A673 (cell line): Measurements from ENCODE around the gene SPNS2.

Source experiments
- EZH2 ChIP-seq: fragments of 200-600 bp; sonication (generic); IDR thresholded peaks from 2 replicates; pipeline ENCODE4 v1.6.1; 2017; ENCODE audit warnings: borderline replicate concordance, low read depth, mild to moderate bottlenecking, mixed read lengths, antibody characterized with exemption, low read length; ENCODE audit not compliant: poor library complexity, severe bottlenecking
- TF ChIP-seq, protein P1 (sequence below): fragments of 300-800, 200-600 bp; sonication (generic); conservative IDR thresholded peaks from 2 replicates; pipeline ENCODE4 v1.5.1; 2017; ENCODE audit warnings: low read depth, mild to moderate bottlenecking, antibody characterized with exemption, low read length, moderate library complexity, mixed read lengths

DNA sequence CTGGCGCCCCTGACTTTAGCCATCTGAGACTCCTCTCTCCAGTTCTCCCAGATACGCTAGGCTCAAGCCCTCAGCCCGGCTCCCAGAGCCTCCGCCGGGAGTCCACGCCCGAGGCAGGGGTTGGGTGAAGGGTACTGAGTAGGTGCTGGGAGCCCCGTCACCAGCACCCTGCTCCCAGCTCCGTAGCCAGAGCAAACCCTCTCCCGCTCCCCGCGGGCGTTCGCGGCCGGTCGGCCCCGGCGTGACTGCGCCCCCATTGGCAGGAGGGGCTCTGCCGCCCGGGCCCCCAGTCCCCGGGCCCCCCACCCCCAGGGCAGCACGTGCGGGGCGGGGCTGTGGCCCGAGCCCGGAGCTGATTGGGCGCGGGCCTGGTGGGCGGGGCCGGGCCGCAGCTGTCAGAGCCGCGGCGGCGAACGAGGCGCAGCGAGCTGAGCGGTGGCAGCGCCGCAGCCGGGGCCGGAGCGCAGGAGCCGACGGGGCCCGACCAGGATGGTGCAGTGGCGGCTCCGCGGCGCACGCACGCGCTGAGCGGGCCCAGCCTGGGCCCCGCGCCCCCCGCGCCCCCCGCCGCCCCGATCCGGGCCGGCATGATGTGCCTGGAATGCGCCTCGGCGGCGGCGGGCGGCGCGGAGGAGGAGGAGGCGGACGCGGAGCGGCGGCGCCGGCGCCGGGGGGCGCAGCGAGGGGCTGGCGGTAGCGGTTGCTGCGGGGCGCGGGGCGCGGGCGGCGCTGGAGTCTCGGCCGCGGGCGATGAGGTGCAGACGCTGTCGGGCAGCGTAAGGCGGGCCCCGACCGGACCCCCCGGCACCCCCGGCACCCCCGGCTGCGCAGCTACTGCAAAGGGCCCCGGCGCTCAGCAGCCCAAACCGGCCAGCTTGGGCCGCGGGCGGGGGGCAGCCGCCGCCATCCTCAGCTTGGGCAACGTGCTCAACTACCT lies at the start of gene SPNS2:
- TF ChIP-seq, protein P1, sequence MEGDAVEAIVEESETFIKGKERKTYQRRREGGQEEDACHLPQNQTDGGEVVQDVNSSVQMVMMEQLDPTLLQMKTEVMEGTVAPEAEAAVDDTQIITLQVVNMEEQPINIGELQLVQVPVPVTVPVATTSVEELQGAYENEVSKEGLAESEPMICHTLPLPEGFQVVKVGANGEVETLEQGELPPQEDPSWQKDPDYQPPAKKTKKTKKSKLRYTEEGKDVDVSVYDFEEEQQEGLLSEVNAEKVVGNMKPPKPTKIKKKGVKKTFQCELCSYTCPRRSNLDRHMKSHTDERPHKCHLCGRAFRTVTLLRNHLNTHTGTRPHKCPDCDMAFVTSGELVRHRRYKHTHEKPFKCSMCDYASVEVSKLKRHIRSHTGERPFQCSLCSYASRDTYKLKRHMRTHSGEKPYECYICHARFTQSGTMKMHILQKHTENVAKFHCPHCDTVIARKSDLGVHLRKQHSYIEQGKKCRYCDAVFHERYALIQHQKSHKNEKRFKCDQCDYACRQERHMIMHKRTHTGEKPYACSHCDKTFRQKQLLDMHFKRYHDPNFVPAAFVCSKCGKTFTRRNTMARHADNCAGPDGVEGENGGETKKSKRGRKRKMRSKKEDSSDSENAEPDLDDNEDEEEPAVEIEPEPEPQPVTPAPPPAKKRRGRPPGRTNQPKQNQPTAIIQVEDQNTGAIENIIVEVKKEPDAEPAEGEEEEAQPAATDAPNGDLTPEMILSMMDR = no peak
- no peak for TF ChIP-seq EZH2
